Esophagus squamous epithelium (tissue), 4 donors: ENCODE measurements around the gene MORN5.

Source experiments
- POLR2A ChIP-seq, 4 donors: fragments of 450-650 bp; IDR thresholded peaks; one replicate each; pipeline ENCODE4 v1.6.1; 2017; ENCODE audit warnings: antibody characterized with exemption in 4 of 4, mild to moderate bottlenecking in 4 of 4, moderate library complexity in 3 of 4
- TF ChIP-seq, protein P1 (sequence below), 6 experiments: fragments of 450-650 bp in 4 of 6; fragments of 200-600 bp in 2 of 6; sonication (generic) in 2 of 6; IDR thresholded peaks; one replicate each; pipeline ENCODE4 v1.5.1; 2016 to 2019; ENCODE audit warnings: antibody characterized with exemption in 6 of 6, mild to moderate bottlenecking in 4 of 6, moderate library complexity in 4 of 6

DNA sequence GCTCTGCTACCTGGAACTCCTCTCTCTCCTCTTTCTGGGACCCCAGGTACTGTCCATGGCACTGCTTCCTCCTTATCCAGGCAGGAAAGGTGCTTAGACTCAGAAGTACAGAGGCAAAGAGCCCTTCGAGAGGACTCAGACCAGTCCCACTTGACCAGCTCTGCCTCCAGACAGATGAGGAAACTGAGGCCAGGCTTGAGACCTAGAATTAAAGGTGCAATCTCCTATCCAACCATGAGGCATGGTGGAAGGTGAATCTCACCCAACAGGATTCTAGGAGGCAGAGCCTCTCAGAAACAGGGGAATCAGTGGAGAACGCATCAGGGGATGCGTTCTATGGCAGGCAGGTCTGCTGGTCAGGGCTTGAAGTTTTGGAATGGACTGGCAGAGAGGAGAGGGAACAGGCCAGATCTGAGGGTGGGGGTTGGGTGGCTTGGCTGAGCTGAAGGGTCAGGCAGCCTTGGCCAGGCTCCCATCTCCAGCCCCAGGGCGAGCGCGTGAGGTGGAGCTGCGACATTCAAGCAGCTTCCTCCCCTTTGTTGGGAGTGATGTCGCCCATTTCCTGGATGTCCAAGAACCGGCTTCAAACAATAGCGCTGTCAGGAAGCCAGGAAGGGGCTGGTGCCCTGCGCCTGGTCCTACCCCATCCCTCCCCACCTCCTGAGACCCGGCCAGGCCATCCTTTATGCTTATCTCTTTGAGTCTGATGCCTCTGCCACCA, 26.3 kb upstream of the MORN5 start:
- TF ChIP-seq, protein P1, sequence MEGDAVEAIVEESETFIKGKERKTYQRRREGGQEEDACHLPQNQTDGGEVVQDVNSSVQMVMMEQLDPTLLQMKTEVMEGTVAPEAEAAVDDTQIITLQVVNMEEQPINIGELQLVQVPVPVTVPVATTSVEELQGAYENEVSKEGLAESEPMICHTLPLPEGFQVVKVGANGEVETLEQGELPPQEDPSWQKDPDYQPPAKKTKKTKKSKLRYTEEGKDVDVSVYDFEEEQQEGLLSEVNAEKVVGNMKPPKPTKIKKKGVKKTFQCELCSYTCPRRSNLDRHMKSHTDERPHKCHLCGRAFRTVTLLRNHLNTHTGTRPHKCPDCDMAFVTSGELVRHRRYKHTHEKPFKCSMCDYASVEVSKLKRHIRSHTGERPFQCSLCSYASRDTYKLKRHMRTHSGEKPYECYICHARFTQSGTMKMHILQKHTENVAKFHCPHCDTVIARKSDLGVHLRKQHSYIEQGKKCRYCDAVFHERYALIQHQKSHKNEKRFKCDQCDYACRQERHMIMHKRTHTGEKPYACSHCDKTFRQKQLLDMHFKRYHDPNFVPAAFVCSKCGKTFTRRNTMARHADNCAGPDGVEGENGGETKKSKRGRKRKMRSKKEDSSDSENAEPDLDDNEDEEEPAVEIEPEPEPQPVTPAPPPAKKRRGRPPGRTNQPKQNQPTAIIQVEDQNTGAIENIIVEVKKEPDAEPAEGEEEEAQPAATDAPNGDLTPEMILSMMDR (IDR thresholded peaks at IDR 0.05): no peak
- no peak for TF ChIP-seq POLR2A (IDR thresholded peaks at IDR 0.05)
